MM.1S (cell line): Measurements from ENCODE around the gene ITFG1.

Experiments used
- DNase-seq: peaks from one replicate; pipeline ENCODE4 v3.0.0-alpha.2; 2015
- H2AFZ ChIP-seq: fragments of 300-600 bp; sonication (generic); 2 replicates; pipeline ENCODE4 v1.6.0; 2016; ENCODE audit warnings: antibody characterized with exemption, low read length
- H3F3A ChIP-seq: fragments of 300-600 bp; sonication (generic); 2 replicates; pipeline ENCODE4 v1.6.1; 2016; ENCODE audit warnings: mild to moderate bottlenecking, antibody characterized with exemption, low read length, moderate library complexity, mixed read lengths; ENCODE audit not compliant: insufficient read depth
- H3K27ac ChIP-seq: fragments of 300-600 bp; sonication (generic); 2 replicates; pipeline ENCODE4 v1.5.1; 2016; ENCODE audit warnings: mild to moderate bottlenecking, low read length
- H3K27me3 ChIP-seq: fragments of 300-600 bp; sonication (generic); replicated peaks from 2 replicates; pipeline ENCODE4 v1.6.0; 2016; ENCODE audit warnings: low read length; ENCODE audit not compliant: insufficient read depth
- H3K36me3 ChIP-seq: fragments of 300-600 bp; sonication (generic); replicated peaks from 2 replicates; pipeline ENCODE4 v1.6.1; 2016; ENCODE audit warnings: mild to moderate bottlenecking, low read length, mixed read lengths; ENCODE audit not compliant: insufficient read depth
- H3K4me1 ChIP-seq: fragments of 300-600 bp; sonication (generic); 2 replicates; pipeline ENCODE4 v1.6.1; 2016; ENCODE audit warnings: low read length, mixed read lengths
- H3K4me2 ChIP-seq: fragments of 300-600 bp; sonication (generic); 2 replicates; pipeline ENCODE4 v1.6.0; 2016; ENCODE audit warnings: low read depth, low read length
- H3K4me3 ChIP-seq: fragments of 300-600 bp; sonication (generic); 2 replicates; pipeline ENCODE4 v1.5.1; 2016; ENCODE audit warnings: low read length, mixed read lengths
- H3K79me2 ChIP-seq: fragments of 300-600 bp; sonication (generic); 2 replicates; pipeline ENCODE4 v1.6.1; 2016; ENCODE audit warnings: mixed run types, low read length, mixed read lengths
- H3K9ac ChIP-seq: fragments of 300-600 bp; sonication (generic); 2 replicates; pipeline ENCODE4 v1.6.1; 2016; ENCODE audit warnings: low read length, mixed read lengths
- H3K9me2 ChIP-seq: fragments of 300-600 bp; sonication (generic); replicated peaks from 2 replicates; pipeline ENCODE4 v1.6.1; 2016; ENCODE audit warnings: mild to moderate bottlenecking, low read length, mixed read lengths; ENCODE audit not compliant: insufficient read depth
- H3K9me3 ChIP-seq: fragments of 300-600 bp; sonication (generic); replicated peaks from 2 replicates; pipeline ENCODE4 v1.6.1; 2016; ENCODE audit warnings: mild to moderate bottlenecking, low read length, mixed read lengths; ENCODE audit not compliant: insufficient read depth
- H4K20me1 ChIP-seq: fragments of 300-600 bp; sonication (generic); 2 replicates; pipeline ENCODE4 v1.6.1; 2016; ENCODE audit warnings: mild to moderate bottlenecking, low read length, moderate library complexity, mixed read lengths; ENCODE audit not compliant: insufficient read depth
- EZH2 ChIP-seq: fragments of 300-600 bp; sonication (generic); optimal IDR thresholded peaks from 2 replicates; pipeline ENCODE3; 2017; ENCODE audit warnings: low read depth, mild to moderate bottlenecking, antibody characterized with exemption, low read length, mixed read lengths
- EZH2phosphoT487 ChIP-seq: fragments of 300-600 bp; sonication (generic); IDR thresholded peaks from 2 replicates; pipeline ENCODE4 v1.6.1; 2018; ENCODE audit warnings: antibody characterized with exemption, low read length
- TF ChIP-seq, protein P1 (sequence below): fragments of 300-600 bp; sonication (generic); IDR thresholded peaks from 2 replicates; pipeline ENCODE4 v1.5.1; 2016; ENCODE audit warnings: antibody characterized with exemption, low read length, mixed read lengths

Gene ITFG1

DNA sequence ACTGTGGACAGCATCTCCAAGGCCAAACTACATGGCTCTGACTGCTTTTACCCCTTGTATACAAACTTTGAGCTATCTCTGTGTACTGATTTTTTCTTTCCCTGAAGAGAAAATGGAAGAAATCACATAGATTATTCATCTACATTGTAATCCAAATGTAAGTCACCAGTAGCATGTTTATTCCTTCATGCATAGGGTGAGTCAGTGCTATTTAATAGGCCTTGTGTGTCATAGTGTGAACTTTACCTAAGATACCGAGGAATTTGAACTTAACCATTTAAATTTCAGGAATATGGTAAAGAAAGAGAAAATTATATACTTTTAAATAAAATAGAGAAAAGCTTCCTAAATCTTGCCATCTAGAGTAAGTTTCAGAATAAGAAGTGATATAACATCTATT, 16.8 kb upstream of the ITFG1 start:
- no peaks in the 10 kb centered on the region for H3K9me2 ChIP-seq
- H3K9me3 ChIP-seq, result no peaks in the 10 kb centered on the region
- no peaks in the 10 kb centered on the region for H4K20me1 ChIP-seq
- no peak overlapping the region for H3K9ac ChIP-seq
- DNase-seq, result no peak
- no peaks in the 10 kb centered on the region; the same call in 1 of the 2 replicates for H3K36me3 ChIP-seq
- H3K4me1 ChIP-seq, result no peaks in the 10 kb centered on the region
- H3K27ac ChIP-seq, result no peak overlapping the region
- no peak overlapping the region for H3K4me3 ChIP-seq
- TF ChIP-seq EZH2 (no peak), EZH2phosphoT487 (no peak)
- TF ChIP-seq, protein P1, sequence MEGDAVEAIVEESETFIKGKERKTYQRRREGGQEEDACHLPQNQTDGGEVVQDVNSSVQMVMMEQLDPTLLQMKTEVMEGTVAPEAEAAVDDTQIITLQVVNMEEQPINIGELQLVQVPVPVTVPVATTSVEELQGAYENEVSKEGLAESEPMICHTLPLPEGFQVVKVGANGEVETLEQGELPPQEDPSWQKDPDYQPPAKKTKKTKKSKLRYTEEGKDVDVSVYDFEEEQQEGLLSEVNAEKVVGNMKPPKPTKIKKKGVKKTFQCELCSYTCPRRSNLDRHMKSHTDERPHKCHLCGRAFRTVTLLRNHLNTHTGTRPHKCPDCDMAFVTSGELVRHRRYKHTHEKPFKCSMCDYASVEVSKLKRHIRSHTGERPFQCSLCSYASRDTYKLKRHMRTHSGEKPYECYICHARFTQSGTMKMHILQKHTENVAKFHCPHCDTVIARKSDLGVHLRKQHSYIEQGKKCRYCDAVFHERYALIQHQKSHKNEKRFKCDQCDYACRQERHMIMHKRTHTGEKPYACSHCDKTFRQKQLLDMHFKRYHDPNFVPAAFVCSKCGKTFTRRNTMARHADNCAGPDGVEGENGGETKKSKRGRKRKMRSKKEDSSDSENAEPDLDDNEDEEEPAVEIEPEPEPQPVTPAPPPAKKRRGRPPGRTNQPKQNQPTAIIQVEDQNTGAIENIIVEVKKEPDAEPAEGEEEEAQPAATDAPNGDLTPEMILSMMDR, result no peak
- H3F3A ChIP-seq, result no peaks in the 10 kb centered on the region
- no peaks in the 10 kb centered on the region for H3K27me3 ChIP-seq
- no peak overlapping the region for H2AFZ ChIP-seq
- no peaks in the 10 kb centered on the region; the same call in 1 of the 2 replicates for H3K79me2 ChIP-seq
- no peak overlapping the region for H3K4me2 ChIP-seq

DNA sequence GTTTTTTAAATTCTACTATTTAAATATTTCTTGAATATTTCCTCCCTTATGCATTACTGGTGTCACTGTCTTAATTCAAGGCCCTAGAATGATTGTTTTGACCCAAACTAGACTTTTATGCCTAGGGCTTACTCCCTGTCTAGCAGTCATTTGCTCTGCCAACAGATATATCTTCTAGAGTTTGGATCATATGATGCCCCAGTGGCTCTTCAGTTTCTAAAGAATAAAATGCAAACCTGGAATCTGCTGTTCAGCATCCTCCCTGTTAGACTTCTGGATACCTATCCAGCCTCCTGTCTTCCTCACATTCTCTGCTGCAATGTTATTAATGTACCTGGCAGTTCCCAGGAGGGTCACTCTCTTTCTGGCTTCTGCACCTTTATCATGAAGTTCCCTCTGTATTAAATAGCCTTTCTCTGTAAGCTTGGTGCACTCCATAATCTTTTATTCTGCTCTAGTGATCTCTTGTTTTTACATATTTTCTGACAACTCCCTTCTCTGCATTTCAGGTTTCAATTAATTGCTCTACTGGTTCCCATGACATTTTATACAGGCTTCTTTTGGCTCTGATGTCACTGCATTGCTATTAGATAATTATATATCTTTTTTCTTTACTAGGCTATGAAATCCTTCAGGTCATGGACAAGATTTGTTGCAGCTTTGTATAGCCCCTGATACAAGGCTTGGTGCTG, 15.9 kb upstream of the ITFG1 start:
- H3K36me3 ChIP-seq, result no peaks in the 10 kb centered on the region; the same call in 1 of the 2 replicates
- no peak overlapping the region for H3K4me3 ChIP-seq
- no peak for DNase-seq
- H3F3A ChIP-seq, result no peaks in the 10 kb centered on the region
- H3K9ac ChIP-seq, result no peak overlapping the region
- no peaks in the 10 kb centered on the region for H4K20me1 ChIP-seq
- H3K4me1 ChIP-seq, result no peaks in the 10 kb centered on the region
- TF ChIP-seq, protein P1, result no peak
- no peak for TF ChIP-seq EZH2phosphoT487
- TF ChIP-seq EZH2, result no peak
- H3K9me3 ChIP-seq, result no peaks in the 10 kb centered on the region
- no peak overlapping the region for H2AFZ ChIP-seq
- H3K9me2 ChIP-seq, result no peaks in the 10 kb centered on the region
- H3K4me2 ChIP-seq, result no peak overlapping the region
- H3K27ac ChIP-seq, result no peak overlapping the region
- no peaks in the 10 kb centered on the region for H3K27me3 ChIP-seq
- H3K79me2 ChIP-seq, result peaks cover 4% of the 10 kb centered on the region; the same call in 1 of the 2 replicates

DNA sequence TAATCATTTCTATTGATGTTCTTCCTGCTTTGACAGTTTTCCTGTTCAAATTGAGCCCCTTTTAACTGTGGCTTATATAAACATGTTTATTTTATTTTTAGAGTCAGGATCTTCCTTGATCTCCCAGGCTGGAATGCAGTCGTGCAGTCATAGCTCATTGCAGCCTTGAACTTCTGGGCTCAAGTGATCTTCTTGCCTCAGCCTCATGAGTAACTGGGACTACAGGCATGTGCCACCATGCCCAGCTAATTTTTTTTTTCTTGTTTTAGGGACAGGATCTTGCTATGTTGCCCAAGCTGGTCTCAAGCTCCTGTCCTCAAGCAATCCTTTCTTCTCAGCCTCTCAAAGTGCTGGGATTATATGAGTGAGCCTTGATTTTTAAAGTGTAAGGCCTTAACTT, 14.9 kb upstream of the ITFG1 start:
- H3K9ac ChIP-seq, result no peak overlapping the region
- TF ChIP-seq, protein P1, result no peak
- TF ChIP-seq EZH2phosphoT487 (no peak), EZH2 (no peak)
- no peaks in the 10 kb centered on the region for H3K4me1 ChIP-seq
- DNase-seq, result no peak
- no peak overlapping the region for H3K27ac ChIP-seq
- H3K4me3 ChIP-seq, result no peak overlapping the region
- no peak overlapping the region for H2AFZ ChIP-seq
- no peaks in the 10 kb centered on the region for H3K9me2 ChIP-seq
- peaks cover 7% of the 10 kb centered on the region for H3K79me2 ChIP-seq
- no peaks in the 10 kb centered on the region for H3F3A ChIP-seq
- H3K9me3 ChIP-seq, result no peaks in the 10 kb centered on the region
- no peaks in the 10 kb centered on the region for H4K20me1 ChIP-seq
- H3K36me3 ChIP-seq, result no peaks in the 10 kb centered on the region; the same call in 1 of the 2 replicates
- H3K4me2 ChIP-seq, result no peak overlapping the region
- H3K27me3 ChIP-seq, result no peaks in the 10 kb centered on the region
